Endodermal cell (in vitro differentiated cells): ENCODE measurements around the gene TXK. TPM values are rescaled to one million over a fixed set of nuclear protein-coding genes. Genes with fewer than 3 reads are reported as not detected.

Source experiments
- DNase-seq: peaks from one replicate; pipeline ENCODE4 v3.0.0-alpha.2; 2017
- H3K27ac ChIP-seq: 2 replicates; pipeline ENCODE4 v1.5.1; 2013; ENCODE audit warnings: mild to moderate bottlenecking, low read depth, low read length, moderate library complexity
- H3K27me3 ChIP-seq: 2 replicates; pipeline ENCODE4 v1.6.1; 2013; ENCODE audit warnings: mild to moderate bottlenecking, low read length, moderate library complexity; ENCODE audit not compliant: insufficient read depth, control insufficient read depth, poor library complexity, severe bottlenecking
- H3K36me3 ChIP-seq: 2 replicates; pipeline ENCODE4 v1.7.0; 2013; ENCODE audit warnings: mild to moderate bottlenecking, low read length, moderate library complexity; ENCODE audit not compliant: control insufficient read depth, insufficient read depth
- H3K4me1 ChIP-seq: one replicate; pipeline ENCODE4 v1.7.0; 2013; ENCODE audit warnings: low read length; ENCODE audit not compliant: control insufficient read depth, insufficient read depth
- H3K4me3 ChIP-seq: 2 replicates; pipeline ENCODE4 v1.5.1; 2013; ENCODE audit warnings: mild to moderate bottlenecking, low read length, moderate library complexity
- H3K9ac ChIP-seq: 2 replicates; pipeline ENCODE4 v1.6.1; 2013; ENCODE audit warnings: mild to moderate bottlenecking, low read length, moderate library complexity; ENCODE audit not compliant: poor library complexity, severe bottlenecking; ENCODE audit errors: extremely low read depth
- H3K9me3 ChIP-seq: 2 replicates; pipeline ENCODE4 v1.6.1; 2013; ENCODE audit warnings: mild to moderate bottlenecking, low read length, moderate library complexity; ENCODE audit not compliant: control insufficient read depth
- H3K27ac Mint-ChIP-seq: 2 replicates; pipeline ENCODE4 v1.8.0; 2020; ENCODE audit warnings: mixed read lengths
- H3K27me3 Mint-ChIP-seq: 2 replicates; pipeline ENCODE4 v1.8.0; 2021; ENCODE audit warnings: mild to moderate bottlenecking, mixed read lengths; ENCODE audit not compliant: insufficient read depth
- H3K36me3 Mint-ChIP-seq: 2 replicates; pipeline ENCODE4 v1.8.0; 2020; ENCODE audit warnings: low read depth, mixed read lengths
- H3K4me1 Mint-ChIP-seq: 2 replicates; pipeline ENCODE4 v1.8.0; 2020; ENCODE audit warnings: mixed read lengths
- H3K4me3 Mint-ChIP-seq: 2 replicates; pipeline ENCODE4 v1.8.0; 2020; ENCODE audit warnings: mild to moderate bottlenecking, moderate library complexity, mixed read lengths
- H3K9me3 Mint-ChIP-seq: 2 replicates; pipeline ENCODE4 v1.8.0; 2020; ENCODE audit warnings: mild to moderate bottlenecking, mixed read lengths
- CTCF ChIP-seq: fragments of 200-600 bp; sonication (generic); conservative IDR thresholded peaks from 2 replicates; pipeline ENCODE4 v1.5.0; 2021; ENCODE audit warnings: antibody characterized with exemption, mild to moderate bottlenecking
- WGBS, 2 experiments: methylation state at CpG; one replicate each; pipeline versions ENCODE4 v1.1.5 to v1.1.7; 2013; ENCODE audit warnings: missing lambda C conversion rate in 2 of 2, mixed read lengths in 1 of 2; ENCODE audit not compliant: insufficient coverage in 1 of 2, insufficient read length in 1 of 2; 5-methylcytosine and 5-hydroxymethylcytosine counted together
- total RNA-seq, 2 donors: library from RNA; stranded (reverse); fragmentation: NEBNext Ultra II Directional in 1 of 2; extraction: Animal tissue kit (Norgen Biotek cat#: 25700) in 1 of 2; gene quantifications; 2 replicates in 1 of 2; 3 replicates in 1 of 2; pipeline ENCODE4 v1.2.1, GENCODE V29; 2021

The TXK gene
- total RNA-seq, 2 donors from 2014 or later = 0.66 to 0.68 TPM

- no peak for DNase-seq
- Mint-ChIP-seq H3K9me3 (no peaks in the 10 kb centered on the region), H3K27me3 (peaks cover 1% of the 10 kb centered on the region), H3K4me3 (no peak overlapping the region), H3K27ac (no peak overlapping the region), H3K4me1 (peaks cover 37% of the 10 kb centered on the region), H3K36me3 (no peaks in the 10 kb centered on the region)
- no peaks in the 10 kb centered on the region for H3K36me3 ChIP-seq
- H3K9me3 ChIP-seq = no peaks in the 10 kb centered on the region
- H3K4me1 ChIP-seq = peaks cover 12% of the 10 kb centered on the region
- H3K9ac ChIP-seq = no peak overlapping the region
- no peak overlapping the region for H3K4me3 ChIP-seq
- 100% methylated on average over 1 of the region's 1 CpG for WGBS, 2 experiments
- H3K27me3 ChIP-seq = no peaks in the 10 kb centered on the region
- no peak for TF ChIP-seq CTCF
- no peak overlapping the region for H3K27ac ChIP-seq
Measured at GRCh38 chr4:48074657-48075056, 59.4 kb downstream of the TXK start.

- H3K27me3 ChIP-seq = no peaks in the 10 kb centered on the region
- H3K9ac ChIP-seq = no peak overlapping the region
- no peak for DNase-seq
- peaks cover 34% of the 10 kb centered on the region for H3K4me1 Mint-ChIP-seq
- H3K27ac ChIP-seq = no peak overlapping the region
- no peaks in the 10 kb centered on the region for H3K9me3 Mint-ChIP-seq
- no peak for TF ChIP-seq CTCF
- H3K4me1 ChIP-seq = peaks cover 12% of the 10 kb centered on the region
- H3K27me3 Mint-ChIP-seq = peaks cover 1% of the 10 kb centered on the region
- H3K27ac Mint-ChIP-seq = no peak overlapping the region
- H3K36me3 ChIP-seq = no peaks in the 10 kb centered on the region
- no peaks in the 10 kb centered on the region for H3K9me3 ChIP-seq
- H3K4me3 ChIP-seq = no peak overlapping the region
- H3K4me3 Mint-ChIP-seq = no peak overlapping the region
- WGBS, 2 experiments = 65 to 83% methylated on average over 1 to 3 of the region's 3 CpGs
- no peaks in the 10 kb centered on the region for H3K36me3 Mint-ChIP-seq
Measured at GRCh38 chr4:48073567-48074103, 60.4 kb downstream of the TXK start.

GRCh38 chr4:48071191-48071590 lies 62.9 kb downstream of the TXK start:
- H3K36me3 ChIP-seq = no peaks in the 10 kb centered on the region
- WGBS, 2 experiments = 83% methylated on average over 3 of the region's 3 CpGs; no CpG with 5 or more reads in 1 of the 2 experiments
- no peak overlapping the region for H3K27ac ChIP-seq
- peaks cover 12% of the 10 kb centered on the region for H3K4me1 ChIP-seq
- H3K9ac ChIP-seq = peak overlapping the region; percentile 22
- H3K27me3 ChIP-seq = no peaks in the 10 kb centered on the region
- H3K27ac Mint-ChIP-seq = peak overlapping the region; percentile 30
- no peaks in the 10 kb centered on the region for H3K36me3 Mint-ChIP-seq
- peaks cover 1% of the 10 kb centered on the region for H3K27me3 Mint-ChIP-seq
- H3K9me3 ChIP-seq = no peaks in the 10 kb centered on the region
- no peaks in the 10 kb centered on the region for H3K9me3 Mint-ChIP-seq
- H3K4me3 ChIP-seq = no peak overlapping the region
- no peak overlapping the region for H3K4me3 Mint-ChIP-seq
- H3K4me1 Mint-ChIP-seq = peaks cover 24% of the 10 kb centered on the region
- no peak for TF ChIP-seq CTCF
- no peak for DNase-seq
